Lung (tissue), 12 donors: Measurements from ENCODE around the gene RNGTT. TPM values are rescaled to one million over a fixed set of nuclear protein-coding genes. Genes with fewer than 3 reads are reported as not detected.
"Not testable (repeated sequence)": the region's sequence is repeated elsewhere in the genome, so short reads cannot be mapped to it uniquely, and the experiment has no call there.

Source experiments
- ATAC-seq: fragments of 200-7000 bp; cut with Tn5 transposase; one replicate; pipeline ENCODE4 v1.9.1; 2020; ENCODE audit warnings: moderate number of reproducible peaks; ENCODE audit not compliant: insufficient read depth, low FRiP score
- DNase-seq, 3 donors: peaks; one replicate each; pipeline ENCODE4 v3.0.0-alpha.2; 2013 to 2017
- H3K27ac ChIP-seq, 2 donors: one replicate each; pipeline ENCODE4 v1.5.1; 2013; ENCODE audit warnings: mild to moderate bottlenecking in 2 of 2, moderate library complexity in 2 of 2, control low read depth in 1 of 2, inconsistent platforms in 1 of 2, low read depth in 1 of 2, low read length in 1 of 2
- H3K27me3 ChIP-seq, 3 donors: one replicate each; pipeline ENCODE4 v1.5.1; 2013; ENCODE audit warnings: low read length in 2 of 3; ENCODE audit not compliant: control insufficient read depth in 3 of 3, insufficient read depth in 3 of 3
- H3K36me3 ChIP-seq, 4 donors: one replicate each; pipeline ENCODE4 v1.5.1; 2013; ENCODE audit warnings: low read length in 4 of 4, mild to moderate bottlenecking in 1 of 4, moderate library complexity in 1 of 4; ENCODE audit not compliant: control insufficient read depth in 4 of 4, insufficient read depth in 4 of 4
- H3K4me1 ChIP-seq, 5 donors: one replicate each; pipeline ENCODE4 v1.5.1; 2013; ENCODE audit warnings: low read length in 5 of 5, mild to moderate bottlenecking in 2 of 5, moderate library complexity in 1 of 5; ENCODE audit not compliant: control insufficient read depth in 5 of 5, insufficient read depth in 5 of 5
- H3K4me3 ChIP-seq: one replicate; pipeline ENCODE4 v1.5.1; 2013; ENCODE audit warnings: mild to moderate bottlenecking, control low read depth, moderate library complexity
- H3K9ac ChIP-seq, 2 donors: one replicate each; pipeline ENCODE4 v1.5.1; 2013; ENCODE audit warnings: low read length in 2 of 2, control low read depth in 1 of 2; ENCODE audit not compliant: insufficient read depth in 1 of 2
- H3K9me3 ChIP-seq, 4 donors: one replicate each; pipeline ENCODE4 v1.5.1; 2013; ENCODE audit warnings: low read length in 3 of 4, mild to moderate bottlenecking in 1 of 4, moderate library complexity in 1 of 4; ENCODE audit not compliant: control insufficient read depth in 4 of 4, insufficient read depth in 3 of 4
- CTCF ChIP-seq: IDR thresholded peaks from 2 replicates; pipeline ENCODE4 v1.5.1; 2012; ENCODE audit warnings: mild to moderate bottlenecking; ENCODE audit errors: control extremely low read depth, extremely low read depth
- WGBS, 2 donors: extraction: QIAGEN DNeasy Blood & Tissue Kit; methylation state at CpG; one replicate each; pipeline ENCODE4 v1.1.7; 2013; 5-methylcytosine and 5-hydroxymethylcytosine counted together
- polyA plus RNA-seq, 2 donors: library from polyadenylated mRNA; stranded (reverse); fragments of 200-250 nt; gene quantifications; one replicate each; pipeline ENCODE4 v1.2.1, GENCODE V29; 2013
- total RNA-seq, 2 donors: library from RNA; depleted of rRNA in 1 of 2; stranded (reverse); fragments of >200 nt in 1 of 2; gene quantifications; one replicate each; pipeline ENCODE4 v1.2.1, GENCODE V29; 2014 to 2021
- donor health status: control.
- donor health status: control.
- donor health status: Bipolar disorder and iron deficiency.
- donor health status: healthy.
- donor health status: DM: yes; HTN: yes; CAD: no.

RNGTT gene
- total and polyA plus RNA-seq, 4 donors = 3.0 to 25.0 (median 9.2) TPM

- no peaks in the 10 kb centered on the region for H3K4me1 ChIP-seq
- DNase-seq = no peak
- H3K36me3 ChIP-seq = no peaks in the 10 kb centered on the region
- no peak overlapping the region for H3K27ac ChIP-seq
- H3K4me3 ChIP-seq = no peak overlapping the region
- WGBS, 2 donors = 97 to 98% methylated on average over 2 of the region's 2 CpGs
- H3K9me3 ChIP-seq = no peaks in the 10 kb centered on the region
- ATAC-seq = no peak
- no peak overlapping the region for H3K9ac ChIP-seq
- H3K27me3 ChIP-seq = no peaks in the 10 kb centered on the region
- no peak for TF ChIP-seq CTCF
These were observed 6.9 kb upstream of the RNGTT start for GRCh38 chr6:88970301-88970700.

GRCh38 chr6:88969255-88969654 is 5.8 kb upstream of the RNGTT start:
- 71 to 93% methylated on average over 2 of the region's 2 CpGs for WGBS, 2 donors
- not testable (repeated sequence) for H3K9me3 ChIP-seq, H3K36me3 ChIP-seq, H3K4me1 ChIP-seq, ATAC-seq, DNase-seq, H3K4me3 ChIP-seq, H3K9ac ChIP-seq, H3K27me3 ChIP-seq, H3K27ac ChIP-seq

GRCh38 chr6:88967891-88968290 is 4.5 kb upstream of the RNGTT start:
- no peak for TF ChIP-seq CTCF
- no peak for DNase-seq

GRCh38 chr6:88965691-88966090 is 2.3 kb upstream of the RNGTT start:
- H3K27me3 ChIP-seq = no peaks in the 10 kb centered on the region
- no peak for DNase-seq
- no peak overlapping the region for H3K9ac ChIP-seq
- no peak for ATAC-seq
- TF ChIP-seq CTCF = no peak
- H3K4me1 ChIP-seq = peaks cover 0 to 7% (median 5%) of the 10 kb centered on the region in 5 donors
- 92 to 93% methylated on average over 2 of the region's 2 CpGs for WGBS, 2 donors
- no peaks in the 10 kb centered on the region for H3K9me3 ChIP-seq
- H3K4me3 ChIP-seq = no peak overlapping the region
- H3K27ac ChIP-seq = no peak overlapping the region
- peaks cover 0 to 4% (median 0%) of the 10 kb centered on the region in 4 donors for H3K36me3 ChIP-seq

More at GRCh38 chr6:88967891-88968290, 4.5 kb upstream of the RNGTT start:
- Histone ChIP-seq H3K27ac (no peak overlapping the region), H3K9me3 (no peaks in the 10 kb centered on the region), H3K4me3 (no peak overlapping the region), H3K9ac (no peak overlapping the region), H3K36me3 (no peaks in the 10 kb centered on the region), H3K4me1 (peaks cover 0 to 5% (median 4%) of the 10 kb centered on the region in 5 donors), H3K27me3 (no peaks in the 10 kb centered on the region)
- ATAC-seq = no peak
